H1 (cell line): ENCODE measurements around the gene URB2. TPM values are rescaled to one million over a fixed set of nuclear protein-coding genes. Genes with fewer than 3 reads are reported as not detected.

ENCODE experiments used
- CTCF ChIA-PET: fragments of 300-600 bp; sonication (Branson Sonifier 250); formaldehyde crosslinking; loops from one replicate; lab custom pipeline; 2021; ENCODE audit not compliant: partially characterized antibody; lab: Charles Lee
- POLR2A ChIA-PET: fragments of 300-600 bp; sonication (Branson Sonifier 250); formaldehyde crosslinking; loops from one replicate; lab custom pipeline; 2021; ENCODE audit warnings: inconsistent platforms; ENCODE audit not compliant: partially characterized antibody; lab: Charles Lee
- DNase-seq, 2 experiments: peaks; one replicate each; pipeline versions ENCODE4 v3.0.0 to v3.0.0-alpha.2; 2010 to 2022; ENCODE audit warnings: low spot score in 2 of 2, low read depth in 1 of 2, mixed read lengths in 1 of 2
- FAIRE-seq: peaks from 2 replicates; lab custom pipeline; 2011; peaks lifted over from hg19 to GRCh38; lab: Jason Lieb, UNC
- H2AFZ ChIP-seq: 2 replicates; pipeline ENCODE4 v1.8.1; 2012; ENCODE audit warnings: low read length, inconsistent platforms
- H2AK5ac ChIP-seq: 2 replicates; pipeline ENCODE4 v1.6.1; 2013; ENCODE audit warnings: low read depth, low read length
- H2BK120ac ChIP-seq: replicated peaks from 2 replicates; pipeline ENCODE3; 2013; ENCODE audit warnings: low read depth, low read length, inconsistent platforms
- H2BK12ac ChIP-seq: 2 replicates; pipeline ENCODE4 v1.6.1; 2013; ENCODE audit warnings: low read depth, low read length
- H2BK15ac ChIP-seq: 2 replicates; pipeline ENCODE4 v1.6.1; 2013; ENCODE audit warnings: low read length
- H2BK20ac ChIP-seq: 2 replicates; pipeline ENCODE4 v1.6.1; 2013; ENCODE audit warnings: low read length
- H2BK5ac ChIP-seq: 2 replicates; pipeline ENCODE4 v1.6.1; 2013; ENCODE audit warnings: low read depth, low read length
- H3K14ac ChIP-seq: 2 replicates; pipeline ENCODE4 v1.6.1; 2013; ENCODE audit warnings: inconsistent platforms; ENCODE audit not compliant: insufficient read length
- H3K18ac ChIP-seq: 2 replicates; pipeline ENCODE4 v1.6.1; 2013; ENCODE audit warnings: low read length; ENCODE audit errors: extremely low read depth
- H3K23ac ChIP-seq: 2 replicates; pipeline ENCODE4 v1.6.1; 2013; ENCODE audit warnings: inconsistent platforms; ENCODE audit not compliant: insufficient read length
- H3K23me2 ChIP-seq: 2 replicates; pipeline ENCODE4 v1.6.1; 2013; ENCODE audit warnings: low read depth, low read length
- H3K27ac ChIP-seq: 2 replicates; pipeline ENCODE4 v1.6.1; 2011; ENCODE audit warnings: low read depth, low read length, inconsistent platforms
- H3K27me3 ChIP-seq, 4 experiments: replicated peaks in 1 of 4; 1 replicate in 1 of 4; 2 replicates in 3 of 4; pipeline versions ENCODE4 v1.6.1 to v1.8.1; 2011 to 2013; ENCODE audit warnings: low read length in 3 of 4, mild to moderate bottlenecking in 3 of 4, inconsistent platforms in 2 of 4, mixed read lengths in 2 of 4, moderate library complexity in 1 of 4; ENCODE audit not compliant: control insufficient read depth in 3 of 4, insufficient read depth in 3 of 4; ENCODE audit errors: extremely low read depth in 1 of 4
- H3K36me3 ChIP-seq, 4 experiments: 2 replicates each; pipeline versions ENCODE4 v1.6.1 to v1.8.1; 2011 to 2013; ENCODE audit warnings: mild to moderate bottlenecking in 4 of 4, low read length in 3 of 4, moderate library complexity in 2 of 4, control low read depth in 1 of 4, inconsistent platforms in 1 of 4; ENCODE audit not compliant: insufficient read depth in 4 of 4, control insufficient read depth in 2 of 4
- H3K4ac ChIP-seq: replicated peaks from 2 replicates; pipeline ENCODE3; 2013; ENCODE audit warnings: low read length, low read depth, mixed read lengths, inconsistent platforms; ENCODE audit not compliant: insufficient read length
- H3K4me1 ChIP-seq, 4 experiments: replicated peaks in 1 of 4; 1 replicate in 1 of 4; 2 replicates in 3 of 4; pipeline versions ENCODE4 v1.6.1 to v1.8.1; 2011 to 2013; ENCODE audit warnings: low read length in 3 of 4, inconsistent platforms in 2 of 4, mixed read lengths in 1 of 4; ENCODE audit not compliant: insufficient read depth in 4 of 4, control insufficient read depth in 3 of 4
- H3K4me2 ChIP-seq, 2 experiments: 2 replicates each; pipeline versions ENCODE4 v1.6.1 to v1.8.1; 2011 to 2013; ENCODE audit warnings: low read depth in 2 of 2, low read length in 2 of 2, control low read depth in 1 of 2, inconsistent platforms in 1 of 2, mild to moderate bottlenecking in 1 of 2; ENCODE audit not compliant: insufficient read depth in 1 of 2
- H3K4me3 ChIP-seq, 4 experiments: fragments of 200-600, 300-600 bp in 1 of 4; sonication (generic), shearing (Covaris generic), sonication (Bioruptor Twin) in 1 of 4; 2 replicates each; pipeline versions ENCODE4 v1.5.1 to v1.8.1; 2011 to 2016; ENCODE audit warnings: low read length in 4 of 4, low read depth in 3 of 4, control low read depth in 2 of 4, inconsistent platforms in 2 of 4, mild to moderate bottlenecking in 2 of 4, mixed read lengths in 1 of 4, moderate library complexity in 1 of 4; ENCODE audit not compliant: insufficient read depth in 2 of 4; ENCODE audit errors: extremely low read depth in 1 of 4
- H3K56ac ChIP-seq: replicated peaks from 2 replicates; pipeline ENCODE3; 2013; ENCODE audit warnings: low read depth, mild to moderate bottlenecking, mixed read lengths, low read length, inconsistent platforms; ENCODE audit not compliant: insufficient read length
- H3K79me1 ChIP-seq: 2 replicates; pipeline ENCODE4 v1.6.1; 2013; ENCODE audit warnings: low read depth, low read length, control low read depth
- H3K79me2 ChIP-seq, 2 experiments: 2 replicates each; pipeline versions ENCODE4 v1.6.1 to v1.8.1; 2012 to 2013; ENCODE audit warnings: low read length in 2 of 2, mild to moderate bottlenecking in 2 of 2, inconsistent platforms in 1 of 2; ENCODE audit not compliant: insufficient read depth in 2 of 2, control insufficient read depth in 1 of 2
- H3K9ac ChIP-seq, 4 experiments: replicated peaks in 1 of 4; 1 replicate in 1 of 4; 2 replicates in 3 of 4; pipeline versions ENCODE4 v1.6.1 to v1.8.1; 2011 to 2013; ENCODE audit warnings: low read depth in 3 of 4, low read length in 3 of 4, control low read depth in 2 of 4, mild to moderate bottlenecking in 2 of 4, moderate library complexity in 2 of 4, inconsistent platforms in 1 of 4; ENCODE audit errors: extremely low read depth in 1 of 4
- H3K9me3 ChIP-seq, 2 experiments: 2 replicates each; pipeline versions ENCODE4 v1.6.1 to v1.8.1; 2012 to 2013; ENCODE audit warnings: mild to moderate bottlenecking in 2 of 2, moderate library complexity in 2 of 2, control low read depth in 1 of 2, inconsistent platforms in 1 of 2, low read depth in 1 of 2, low read length in 1 of 2, mixed read lengths in 1 of 2; ENCODE audit not compliant: insufficient read depth in 2 of 2
- H4K20me1 ChIP-seq, 2 experiments: replicated peaks in 1 of 2; 2 replicates each; pipeline versions ENCODE3 to v1.8.1; 2011 to 2013; ENCODE audit warnings: inconsistent platforms in 2 of 2, low read length in 2 of 2, mild to moderate bottlenecking in 1 of 2; ENCODE audit not compliant: insufficient read depth in 2 of 2, control insufficient read depth in 1 of 2
- H4K5ac ChIP-seq: 2 replicates; pipeline ENCODE4 v1.6.1; 2013; ENCODE audit warnings: low read length, low read depth, mixed read lengths, inconsistent platforms; ENCODE audit not compliant: insufficient read length
- H4K8ac ChIP-seq: 2 replicates; pipeline ENCODE4 v1.8.0; 2013; ENCODE audit warnings: mild to moderate bottlenecking, moderate library complexity, low read length, inconsistent platforms; ENCODE audit not compliant: insufficient read depth; ENCODE audit errors: extremely low read depth
- H4K91ac ChIP-seq: replicated peaks from 2 replicates; pipeline ENCODE3; 2013; ENCODE audit warnings: low read length, mixed read lengths, inconsistent platforms; ENCODE audit not compliant: insufficient read length
- ATF2 ChIP-seq: IDR thresholded peaks from 2 replicates; pipeline ENCODE4 v1.6.1; 2012; ENCODE audit warnings: low read length, inconsistent platforms
- GTF2F1 ChIP-seq: IDR thresholded peaks from 2 replicates; pipeline ENCODE4 v1.6.1; 2012; ENCODE audit warnings: low read depth, low read length, improper control_type of control experiment, borderline replicate concordance
- HDAC2 ChIP-seq, 2 experiments: fragments of 300-600 bp in 1 of 2; sonication (generic) in 1 of 2; IDR thresholded peaks; 2 replicates each; pipeline ENCODE4 v1.6.1; 2011 to 2012; ENCODE audit warnings: low read depth in 2 of 2, low read length in 2 of 2, mild to moderate bottlenecking in 2 of 2, moderate library complexity in 2 of 2, borderline replicate concordance in 1 of 2, inconsistent platforms in 1 of 2
- KDM5A ChIP-seq: fragments of 200-600 bp; IDR thresholded peaks from 2 replicates; pipeline ENCODE4 v1.7.1; 2012; ENCODE audit warnings: mild to moderate bottlenecking, low read length, inconsistent platforms, mixed read lengths
- MAFK ChIP-seq: IDR thresholded peaks from 2 replicates; pipeline ENCODE4 v1.6.1; 2012; ENCODE audit warnings: low read depth, mild to moderate bottlenecking, improper control_type of control experiment, low read length
- PHF8 ChIP-seq: fragments of 200-600 bp; sonication (generic); conservative IDR thresholded peaks from 2 replicates; pipeline ENCODE4 v1.7.1; 2012; ENCODE audit warnings: low read depth, mild to moderate bottlenecking, inconsistent platforms, low read length, moderate library complexity
- POLR2A ChIP-seq, 2 experiments: IDR thresholded peaks; 1 replicate in 1 of 2; 2 replicates in 1 of 2; pipeline ENCODE4 v1.6.1; 2011; ENCODE audit warnings: low read depth in 2 of 2, low read length in 2 of 2, mild to moderate bottlenecking in 2 of 2; ENCODE audit errors: control extremely low read depth in 1 of 2
- POU5F1 ChIP-seq: IDR thresholded peaks from 2 replicates; pipeline ENCODE4 v1.6.1; 2011; ENCODE audit warnings: low read depth, mild to moderate bottlenecking, low read length, moderate library complexity
- SIRT6 ChIP-seq: IDR thresholded peaks from one replicate; pipeline ENCODE4 v1.7.1; 2012; ENCODE audit warnings: low read length, inconsistent platforms
- SP1 ChIP-seq: IDR thresholded peaks from 2 replicates; pipeline ENCODE4 v1.6.1; 2011; ENCODE audit warnings: low read depth, low read length
- TAF1 ChIP-seq: IDR thresholded peaks from 2 replicates; pipeline ENCODE4 v1.6.1; 2011; ENCODE audit warnings: mild to moderate bottlenecking, low read depth, low read length
- WGBS, 2 experiments: shearing (Covaris generic) in 1 of 2; methylation state at CpG; one replicate each; pipeline versions ENCODE4 v1.1.6 to v1.1.7; 2013 to 2015; ENCODE audit warnings: low lambda C conversion rate in 2 of 2, mixed read lengths in 2 of 2, inconsistent platforms in 1 of 2, low coverage in 1 of 2, missing lambda C conversion rate in 1 of 2; ENCODE audit not compliant: insufficient replicate concordance in 2 of 2, insufficient coverage in 1 of 2, insufficient read length in 1 of 2; ENCODE audit errors: extremely low coverage in 1 of 2, missing lambda C conversion rate in 1 of 2; 5-methylcytosine and 5-hydroxymethylcytosine counted together
- polyA plus RNA-seq, 7 experiments: library from polyadenylated mRNA; depleted of rRNA in 3 of 7; stranded (reverse) in 5 of 7; unstranded in 2 of 7; fragments of >200 nt in 5 of 7; fragments of 200-250 nt in 2 of 7; gene quantifications; 1 replicate in 5 of 7; 2 replicates in 1 of 7; 4 replicates in 1 of 7; pipeline versions ENCODE4 v1.2.1 to v1.2.3, GENCODE V29; 2011 to 2013; ENCODE audit warnings: missing spikeins in 2 of 7, mixed read lengths in 2 of 7
- total RNA-seq: library from RNA; stranded (reverse); fragmentation: NEBNext Ultra II Directional; extraction: Animal tissue kit (Norgen Biotek cat#: 25700); gene quantifications from 2 replicates; pipeline ENCODE4 v1.2.1, GENCODE V29; 2021

The URB2 gene
- total and polyA plus RNA-seq, 2 of the 8 experiments (the other 6 are each of a cell fraction or from before 2014, with no cell fraction given): 13.7 to 33.0 TPM

GRCh38 chr1:229594227-229595008 lies 31.6 kb upstream of the URB2 start:
- Histone ChIP-seq H2BK15ac (no peak overlapping the region), H3K23me2 (no peaks in the 10 kb centered on the region), H2BK5ac (no peak overlapping the region), H3K4me3 (no peak overlapping the region), H2BK120ac (no peak overlapping the region), H3K9ac (no peak overlapping the region), H3K79me1 (no peaks in the 10 kb centered on the region; the same call in 1 of the 2 replicates), H3K4ac (no peak overlapping the region), H3K23ac (no peak overlapping the region), H4K8ac (no peak overlapping the region), H2AFZ (no peak overlapping the region), H2BK12ac (no peak overlapping the region), H3K9me3 (no peaks in the 10 kb centered on the region), H3K27me3 (no peaks in the 10 kb centered on the region), H4K20me1 (peaks cover 1 to 5% of the 10 kb centered on the region in 2 experiments), H3K4me2 (no peak overlapping the region), H4K91ac (no peak overlapping the region), H4K5ac (no peak overlapping the region), H2AK5ac (no peak overlapping the region), H3K79me2 (no peaks in the 10 kb centered on the region), H3K14ac (no peak overlapping the region), H3K27ac (no peak overlapping the region), H3K18ac (no peak overlapping the region), H3K36me3 (peaks cover 4 to 9% (median 6%) of the 10 kb centered on the region in 4 experiments; a peak in 6 of 8 replicates), H3K4me1 (no peaks in the 10 kb centered on the region), H3K56ac (no peak overlapping the region), H2BK20ac (no peak overlapping the region)
- ChIA-PET CTCF (no interaction called here), POLR2A (no interaction called here)
- DNase-seq (peak in 1 of 2 experiments; percentile 37), FAIRE-seq (no peak)
- 94% methylated on average over 34 of the region's 34 CpGs; no CpG with 5 or more reads in 1 of the 2 experiments for WGBS, 2 experiments
- TF ChIP-seq MAFK (no peak), POLR2A (IDR thresholded peaks at IDR 0.05; ENCODE audit: control extremely low read depth in 1 of 2, low read depth in 2 of 2, low read length in 2 of 2) (no peak), PHF8 (no peak), SIRT6 (no peak), SP1 (no peak), GTF2F1 (no peak), HDAC2 (IDR thresholded peaks at IDR 0.05; ENCODE audit: borderline replicate concordance in 1 of 2, low read depth in 2 of 2, low read length in 2 of 2) (no peak), POU5F1 (no peak), TAF1 (no peak), KDM5A (no peak), ATF2 (no peak)
